ENCODE results near the gene FGR. TPM values are rescaled to one million over a fixed set of nuclear protein-coding genes. Genes with fewer than 3 reads are reported as not detected.
A peak's percentile ranks its signal among the peaks of the same experiment; 100 is the strongest.

FGR gene
- total RNA-seq, 2 experiments from 2014 or later: 0.51 to 0.56 TPM

DNA sequence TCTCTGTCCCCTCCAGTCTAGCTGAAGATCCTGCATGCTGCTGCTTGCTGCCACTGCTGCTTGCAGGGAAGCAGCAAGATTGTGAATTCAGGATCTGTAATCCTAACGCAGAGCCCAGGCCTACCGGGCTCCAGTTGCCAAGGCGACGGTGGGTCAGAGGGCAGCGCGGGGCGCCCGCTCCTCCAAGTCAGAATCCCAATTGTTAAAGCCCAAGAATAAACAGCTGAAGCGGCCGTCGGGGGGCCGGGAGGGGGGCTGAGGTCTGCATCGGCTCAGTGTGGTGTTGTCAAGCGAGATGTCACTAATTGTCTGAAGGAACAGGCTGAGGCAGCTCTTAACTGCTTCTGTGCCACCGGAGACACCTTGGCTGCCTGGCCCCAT is 67.8 kb downstream of the FGR start:
- Mint-ChIP-seq H3K27ac (no peak overlapping the region), H3K27me3 (no peaks in the 10 kb centered on the region), H3K4me1 (ENCODE audit: low read depth) (peaks cover 31% of the 10 kb centered on the region), H3K4me3 (no peak overlapping the region), H3K36me3 (ENCODE audit: low read depth) (no peaks in the 10 kb centered on the region), H3K9me3 (no peaks in the 10 kb centered on the region)
- no peak for DNase-seq
- CTCF ChIA-PET: interaction anchor here (1.3 to 15.1 kb wide), 8 partner anchors 12 to 172 kb away, joined by 3 to 178 read pairs (median 12); partner anchors contain the start of gene AHDC1
- TF ChIP-seq, protein P1, sequence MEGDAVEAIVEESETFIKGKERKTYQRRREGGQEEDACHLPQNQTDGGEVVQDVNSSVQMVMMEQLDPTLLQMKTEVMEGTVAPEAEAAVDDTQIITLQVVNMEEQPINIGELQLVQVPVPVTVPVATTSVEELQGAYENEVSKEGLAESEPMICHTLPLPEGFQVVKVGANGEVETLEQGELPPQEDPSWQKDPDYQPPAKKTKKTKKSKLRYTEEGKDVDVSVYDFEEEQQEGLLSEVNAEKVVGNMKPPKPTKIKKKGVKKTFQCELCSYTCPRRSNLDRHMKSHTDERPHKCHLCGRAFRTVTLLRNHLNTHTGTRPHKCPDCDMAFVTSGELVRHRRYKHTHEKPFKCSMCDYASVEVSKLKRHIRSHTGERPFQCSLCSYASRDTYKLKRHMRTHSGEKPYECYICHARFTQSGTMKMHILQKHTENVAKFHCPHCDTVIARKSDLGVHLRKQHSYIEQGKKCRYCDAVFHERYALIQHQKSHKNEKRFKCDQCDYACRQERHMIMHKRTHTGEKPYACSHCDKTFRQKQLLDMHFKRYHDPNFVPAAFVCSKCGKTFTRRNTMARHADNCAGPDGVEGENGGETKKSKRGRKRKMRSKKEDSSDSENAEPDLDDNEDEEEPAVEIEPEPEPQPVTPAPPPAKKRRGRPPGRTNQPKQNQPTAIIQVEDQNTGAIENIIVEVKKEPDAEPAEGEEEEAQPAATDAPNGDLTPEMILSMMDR (IDR thresholded peaks at IDR 0.05): no peak
- ATAC-seq: no peak
- POLR2A ChIA-PET: interaction anchor here (2.1 kb wide), 1 partner anchor 10 kb away, joined by 7 read pairs; no protein-coding TSS in a partner anchor
- intact Hi-C loops (cut with micrococcal nuclease): no loop called here

DNA sequence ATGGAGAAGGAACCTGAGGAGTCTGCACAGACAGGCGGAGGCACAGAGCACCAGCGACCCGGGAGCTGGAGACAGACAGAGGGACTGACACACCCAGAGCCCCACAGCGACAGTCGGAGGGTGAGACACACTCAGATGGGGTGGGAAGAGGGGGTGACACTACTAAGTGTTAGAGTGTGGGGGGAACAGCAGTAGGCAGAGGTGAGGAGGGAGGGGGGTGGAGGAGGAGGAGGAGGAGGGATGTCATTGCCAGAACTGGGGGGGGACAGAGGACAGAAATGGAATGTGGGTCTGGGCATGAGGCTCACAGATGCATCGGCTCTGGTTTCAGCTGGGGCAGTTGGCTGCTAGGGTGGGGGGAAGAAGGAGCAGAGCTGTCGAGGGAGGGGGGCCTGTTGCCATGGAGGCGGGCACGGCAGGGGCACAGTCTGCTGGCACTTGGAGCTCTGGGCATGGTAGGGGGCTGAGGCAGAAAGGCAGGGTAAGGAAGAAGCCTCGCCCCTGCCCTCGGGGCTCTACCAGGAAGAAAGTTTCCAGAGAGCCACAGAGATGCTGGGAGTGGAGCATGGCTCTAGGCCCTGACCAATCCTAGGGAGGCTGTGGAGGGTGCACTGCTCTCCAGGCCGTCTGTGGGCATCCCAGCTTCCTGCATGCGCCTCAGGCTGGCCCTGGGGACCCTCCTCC is 68.4 kb downstream of the FGR start:
- peaks cover 29% of the 10 kb centered on the region for H3K4me1 Mint-ChIP-seq (ENCODE audit: low read depth)
- ChIA-PET POLR2A (interaction anchor here (2.1 kb wide), 1 partner anchor 10 kb away, joined by 7 read pairs; no protein-coding TSS in a partner anchor), CTCF (interaction anchor here (3.0 to 15.1 kb wide), 3 partner anchors 12 to 171 kb away, joined by 12 to 178 read pairs (median 36); no protein-coding TSS in a partner anchor)
- H3K27ac Mint-ChIP-seq: no peak overlapping the region
- no peaks in the 10 kb centered on the region for H3K9me3 Mint-ChIP-seq
- no peak overlapping the region for H3K4me3 Mint-ChIP-seq
- intact Hi-C loops (cut with micrococcal nuclease): no loop called here
- ATAC-seq (no peak), DNase-seq (no peak)
- TF ChIP-seq, protein P1 (IDR thresholded peaks at IDR 0.05): no peak
- H3K36me3 Mint-ChIP-seq (ENCODE audit: low read depth): no peaks in the 10 kb centered on the region
- H3K27me3 Mint-ChIP-seq: no peaks in the 10 kb centered on the region

- Mint-ChIP-seq H3K4me3 (no peak overlapping the region), H3K9me3 (no peaks in the 10 kb centered on the region), H3K36me3 (ENCODE audit: low read depth) (no peaks in the 10 kb centered on the region), H3K27ac (peak overlapping the region; percentile 7), H3K4me1 (ENCODE audit: low read depth) (peaks cover 29% of the 10 kb centered on the region), H3K27me3 (no peaks in the 10 kb centered on the region)
- CTCF ChIA-PET: interaction anchor here (0.8 to 15.1 kb wide), 9 partner anchors 10 to 268 kb away, joined by 3 to 178 read pairs (median 3); no protein-coding TSS in a partner anchor
- ATAC-seq: no peak
- TF ChIP-seq, protein P1 (IDR thresholded peaks at IDR 0.05): no peak
- no peak for DNase-seq
- intact Hi-C loops (cut with micrococcal nuclease): no loop called here
- POLR2A ChIA-PET: interaction anchor here (0.8 to 1.1 kb wide), 2 partner anchors 10 to 39 kb away, joined by 3 read pairs; no protein-coding TSS in a partner anchor
These were observed 70.0 kb downstream of the FGR start for GRCh38 chr1:27564710-27565649.

DNA sequence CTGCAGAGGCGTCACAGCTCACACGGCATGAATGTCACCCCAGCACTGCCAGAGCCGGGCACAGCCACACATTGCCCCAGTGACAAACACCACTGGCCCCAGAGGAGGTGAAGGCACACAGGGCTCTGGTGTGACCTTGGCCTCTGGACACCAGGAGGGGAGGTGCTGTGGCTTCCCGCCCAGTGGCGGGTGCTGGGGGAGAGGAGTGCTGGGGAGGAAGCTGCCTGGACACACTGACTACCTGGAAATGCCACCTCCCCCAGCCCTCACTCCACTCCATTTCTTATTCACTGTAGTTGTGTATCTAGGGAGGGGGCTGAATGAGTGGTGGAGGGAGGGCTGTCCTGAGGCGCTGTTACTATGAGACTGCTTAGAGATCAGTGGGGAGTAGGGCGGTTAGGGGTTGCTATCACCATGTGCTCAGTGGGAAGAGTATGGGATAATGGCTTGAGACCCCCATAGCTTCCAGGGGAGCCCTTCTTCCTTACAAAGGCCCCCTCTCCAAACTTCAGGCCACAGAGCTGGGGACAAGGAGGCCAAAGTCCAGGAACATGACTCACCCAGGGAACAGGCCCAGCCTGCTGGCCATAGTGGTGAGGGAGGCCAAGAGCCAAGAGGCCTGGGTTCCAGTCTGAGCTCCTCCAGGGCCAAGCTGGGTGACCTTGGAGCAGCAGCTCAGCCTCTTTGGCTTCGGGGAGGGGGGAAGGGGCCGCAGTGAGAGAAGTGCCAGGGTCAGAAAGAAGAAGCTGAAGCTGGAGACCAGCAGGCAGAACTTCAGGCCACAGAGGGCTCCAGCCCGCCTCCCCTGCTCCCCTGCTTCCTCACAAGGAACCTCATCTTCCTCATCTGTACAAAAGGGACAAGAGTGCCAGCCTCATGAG is 71.2 kb downstream of the FGR start:
- POLR2A ChIA-PET: interaction anchor here (0.8 to 1.1 kb wide), 2 partner anchors 9 to 38 kb away, joined by 3 read pairs; no protein-coding TSS in a partner anchor
- Mint-ChIP-seq H3K9me3 (no peaks in the 10 kb centered on the region), H3K36me3 (ENCODE audit: low read depth) (no peaks in the 10 kb centered on the region), H3K27ac (no peak overlapping the region), H3K4me1 (ENCODE audit: low read depth) (peaks cover 22% of the 10 kb centered on the region), H3K4me3 (no peak overlapping the region), H3K27me3 (no peaks in the 10 kb centered on the region)
- ATAC-seq: no peak
- intact Hi-C loops (cut with micrococcal nuclease): no loop called here
- DNase-seq: no peak
- TF ChIP-seq, protein P1 (IDR thresholded peaks at IDR 0.05): no peak
- CTCF ChIA-PET: interaction anchor here (0.8 to 15.1 kb wide), 8 partner anchors 9 to 267 kb away, joined by 3 to 178 read pairs (median 3); no protein-coding TSS in a partner anchor
